ENCODE measurements around the gene KLHL9.

GRCh38 chr9:21311889-21312288, 23.3 kb downstream of the KLHL9 start:
- TF ChIP-seq POLR2A (IDR thresholded peaks at IDR 0.05) = no peak
- TF ChIP-seq CTCF (IDR thresholded peaks at IDR 0.05) = no peak
